Measurements from ENCODE around the gene MBOAT1. TPM values are rescaled to one million over a fixed set of nuclear protein-coding genes. Genes with fewer than 3 reads are reported as not detected.

Gene MBOAT1
- total RNA-seq, 1 experiment from 2014 or later: 9.9 TPM

DNA sequence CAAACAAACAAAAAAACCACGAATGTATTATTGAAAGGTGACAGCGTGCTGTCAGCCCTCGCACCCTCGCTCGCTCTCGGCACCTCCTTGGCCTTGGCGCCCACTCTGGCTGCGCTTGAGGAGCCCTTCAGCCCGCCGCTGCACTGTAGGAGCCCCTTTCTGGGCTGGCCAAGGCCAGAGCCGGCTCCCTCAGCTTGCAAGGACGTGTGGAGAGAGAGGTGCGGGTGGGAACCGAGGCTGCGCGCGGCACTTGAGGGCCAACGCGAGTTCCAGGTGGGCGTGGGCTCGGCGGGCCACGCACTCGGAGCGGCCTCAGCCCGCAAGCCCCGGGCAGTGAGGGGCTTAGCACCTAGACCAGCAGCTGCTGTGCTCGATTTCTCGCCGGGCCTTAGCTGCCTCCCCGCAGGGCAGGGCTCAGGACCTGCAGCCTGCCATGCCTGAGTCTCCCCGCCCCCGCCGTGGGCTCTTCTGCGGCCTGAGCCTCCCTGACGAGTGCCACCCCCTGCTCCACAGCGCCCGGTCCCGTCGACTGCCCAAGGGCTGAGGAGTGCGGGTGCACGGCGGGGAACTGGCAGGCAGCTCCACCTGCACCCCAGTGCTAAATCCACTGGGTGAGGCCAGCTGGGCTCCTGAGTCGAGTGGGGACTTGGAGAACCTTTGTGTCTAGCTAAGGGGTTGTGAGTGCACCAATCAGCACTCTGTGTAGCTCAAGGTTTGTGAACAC is 20.9 kb upstream of the MBOAT1 start:
- Histone ChIP-seq H3K4ac (ENCODE audit: low read depth, low read length) (no peak overlapping the region), H3K27me3 (ENCODE audit: insufficient read depth, low read length) (no peaks in the 10 kb centered on the region), H3K9ac (ENCODE audit: extremely low read depth, insufficient read length, low read length) (no peak overlapping the region), H3K9me3 (ENCODE audit: control insufficient read depth, low read depth, low read length) (no peaks in the 10 kb centered on the region), H2BK20ac (ENCODE audit: low read depth, low read length, poor library complexity, severe bottlenecking) (no peak overlapping the region), H2AK5ac (ENCODE audit: insufficient read length, low read length) (no peak overlapping the region), H4K91ac (ENCODE audit: insufficient read length, low read depth, low read length) (no peak overlapping the region), H3K23me2 (ENCODE audit: insufficient read length, low read depth, low read length, poor library complexity, severe bottlenecking) (no peaks in the 10 kb centered on the region), H2BK12ac (ENCODE audit: insufficient read length, low read depth, low read length) (no peak overlapping the region), H3K14ac (ENCODE audit: insufficient read depth, low read length) (no peak overlapping the region), H3K4me1 (ENCODE audit: insufficient read depth, low read length) (peaks cover 2% of the 10 kb centered on the region; the same call in 1 of the 2 replicates), H3K79me1 (ENCODE audit: insufficient read depth, low read depth, low read length, poor library complexity, severe bottlenecking) (no peaks in the 10 kb centered on the region), H3K56ac (ENCODE audit: insufficient read length, low read depth, low read length) (no peak overlapping the region), H4K20me1 (ENCODE audit: control insufficient read depth, insufficient read depth, insufficient read length) (no peaks in the 10 kb centered on the region), H3K18ac (ENCODE audit: insufficient read length, low read depth, low read length) (no peak overlapping the region), H2BK15ac (ENCODE audit: low read depth, low read length) (no peak overlapping the region), H3K27ac (ENCODE audit: insufficient read length, low read depth, low read length) (no peak overlapping the region), H3K4me2 (ENCODE audit: insufficient read depth, insufficient read length, low read length) (no peak overlapping the region), H2BK120ac (ENCODE audit: low read depth, low read length, poor library complexity, severe bottlenecking) (no peak overlapping the region), H3K23ac (ENCODE audit: insufficient read length, low read depth, low read length) (no peak overlapping the region), H3T11ph (ENCODE audit: low read length) (no peak overlapping the region), H4K8ac (replicated peaks; ENCODE audit: insufficient read length, low read depth, low read length) (no peak overlapping the region), H3K79me2 (ENCODE audit: insufficient read depth, low read length) (no peaks in the 10 kb centered on the region), H4K5ac (ENCODE audit: insufficient read length, low read depth, low read length) (no peak overlapping the region), H2AFZ (ENCODE audit: low read length) (no peak overlapping the region), H2BK5ac (ENCODE audit: insufficient read length, low read length) (no peak overlapping the region)
- no CpG with 5 or more reads among the region's 44 CpGs for WGBS (ENCODE audit: extremely low coverage, insufficient read length, low lambda C conversion rate)
- no peaks in the 10 kb centered on the region for H3K27me3 Mint-ChIP-seq (ENCODE audit: low read depth)
- H3K4me3 Mint-ChIP-seq: no peak overlapping the region
- peaks cover 6 to 12% of the 10 kb centered on the region in 2 experiments for H3K4me1 Mint-ChIP-seq
- no peaks in the 10 kb centered on the region; a peak in 1 of 7 replicates for H3K36me3 Mint-ChIP-seq (ENCODE audit: insufficient read depth in 1 of 3, low read depth in 3 of 3)
- H3K27ac Mint-ChIP-seq: no peak overlapping the region
- peaks cover 0 to 6% of the 10 kb centered on the region in 2 experiments; a peak in 2 of 5 replicates for H3K9me3 Mint-ChIP-seq
- TF ChIP-seq, protein P1, sequence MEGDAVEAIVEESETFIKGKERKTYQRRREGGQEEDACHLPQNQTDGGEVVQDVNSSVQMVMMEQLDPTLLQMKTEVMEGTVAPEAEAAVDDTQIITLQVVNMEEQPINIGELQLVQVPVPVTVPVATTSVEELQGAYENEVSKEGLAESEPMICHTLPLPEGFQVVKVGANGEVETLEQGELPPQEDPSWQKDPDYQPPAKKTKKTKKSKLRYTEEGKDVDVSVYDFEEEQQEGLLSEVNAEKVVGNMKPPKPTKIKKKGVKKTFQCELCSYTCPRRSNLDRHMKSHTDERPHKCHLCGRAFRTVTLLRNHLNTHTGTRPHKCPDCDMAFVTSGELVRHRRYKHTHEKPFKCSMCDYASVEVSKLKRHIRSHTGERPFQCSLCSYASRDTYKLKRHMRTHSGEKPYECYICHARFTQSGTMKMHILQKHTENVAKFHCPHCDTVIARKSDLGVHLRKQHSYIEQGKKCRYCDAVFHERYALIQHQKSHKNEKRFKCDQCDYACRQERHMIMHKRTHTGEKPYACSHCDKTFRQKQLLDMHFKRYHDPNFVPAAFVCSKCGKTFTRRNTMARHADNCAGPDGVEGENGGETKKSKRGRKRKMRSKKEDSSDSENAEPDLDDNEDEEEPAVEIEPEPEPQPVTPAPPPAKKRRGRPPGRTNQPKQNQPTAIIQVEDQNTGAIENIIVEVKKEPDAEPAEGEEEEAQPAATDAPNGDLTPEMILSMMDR (conservative IDR thresholded peaks at IDR 0.05): no peak
- DNase-seq: no peak
